Measurements from ENCODE around the gene SKIC2. TPM values are rescaled to one million over a fixed set of nuclear protein-coding genes. Genes with fewer than 3 reads are reported as not detected.

Gene SKIC2
- 16.7 to 25.7 TPM (median 25.0 TPM) in 5 replicates for total RNA-seq (2022; extraction: Qiagen RNA extraction; ENCODE audit: low read depth)

GRCh38 chr6:31958741-31959739, at the start of gene SKIC2, which contains the start of gene NELFE:
SKIC2 (plus strand) TSS chr6:31959175; CDS start chr6:31959193, 18 bp downstream.
NELFE (minus strand) TSS chr6:31958971; CDS start chr6:31958446, 525 bp downstream.

GRCh38 chr6:31927242-31927862, 31.6 kb upstream of the SKIC2 start, which contains the start of gene C2:
C2 (plus strand) TSS chr6:31927717; CDS start chr6:31927753, 36 bp downstream.

GRCh38 chr6:31945507-31946369, 13.2 kb upstream of the SKIC2 start, which contains the start of gene CFB:
CFB (plus strand) TSS chr6:31946095; CDS start chr6:31946222, 127 bp downstream.

GRCh38 chr6:31971993-31972708, 13.2 kb downstream of the SKIC2 start, which contains the start of gene DXO:
DXO (minus strand) TSS chr6:31972138; CDS start chr6:31971675, 463 bp downstream.

GRCh38 chr6:31981744-31982143, 22.8 kb downstream of the SKIC2 start, which contains the start of gene C4A:
C4A (plus strand) TSS chr6:31982057; CDS start chr6:31982108, 51 bp downstream.

GRCh38 chr6:32014547-32014946, 55.6 kb downstream of the SKIC2 start, which contains the start of gene C4B:
C4B (plus strand) TSS chr6:32014795; CDS start chr6:32014846, 51 bp downstream.

Other genes starting within 250 kb of the SKIC2 start
- not detected in 5 replicates for gene LY6G6D, start 243.8 kb upstream of the SKIC2 start, total RNA-seq (2022; extraction: Qiagen RNA extraction; ENCODE audit: low read depth)
- gene LY6G6C, start 237.4 kb upstream of the SKIC2 start, total RNA-seq (2022; extraction: Qiagen RNA extraction; ENCODE audit: low read depth) = 0.14 TPM in 1 of 5 replicates, not detected in the others
- gene MPIG6B, start 235.8 kb upstream of the SKIC2 start, total RNA-seq (2022; extraction: Qiagen RNA extraction; ENCODE audit: low read depth) = not detected in 5 replicates
- 26.8 to 31.8 TPM (median 27.9 TPM) in 5 replicates for gene DDAH2, start 229.9 kb upstream of the SKIC2 start, total RNA-seq (2022; extraction: Qiagen RNA extraction; ENCODE audit: low read depth)
- 486 to 498 TPM (median 493 TPM) in 5 replicates for gene CLIC1, start 222.6 kb upstream of the SKIC2 start, total RNA-seq (2022; extraction: Qiagen RNA extraction; ENCODE audit: low read depth)
- 10.5 to 13.8 TPM (median 12.5 TPM) in 5 replicates for gene MSH5, start 219.2 kb upstream of the SKIC2 start, total RNA-seq (2022; extraction: Qiagen RNA extraction; ENCODE audit: low read depth)
- gene SAPCD1, start 196.5 kb upstream of the SKIC2 start, total RNA-seq (2022; extraction: Qiagen RNA extraction; ENCODE audit: low read depth) = 1.6 to 3.9 TPM (median 3.7 TPM) in 5 replicates
- 1.2 to 2.0 TPM (median 1.5 TPM) in 5 replicates for gene VWA7, start 181.8 kb upstream of the SKIC2 start, total RNA-seq (2022; extraction: Qiagen RNA extraction; ENCODE audit: low read depth)
- gene VARS1, start 163.4 kb upstream of the SKIC2 start, total RNA-seq (2022; extraction: Qiagen RNA extraction; ENCODE audit: low read depth) = 47.4 to 59.1 TPM (median 53.3 TPM) in 5 replicates
- 52.2 to 66.7 TPM (median 61.9 TPM) in 5 replicates for gene LSM2, start 152.2 kb upstream of the SKIC2 start, total RNA-seq (2022; extraction: Qiagen RNA extraction; ENCODE audit: low read depth)
- 0.82 to 1.5 TPM (median 1.3 TPM) in 5 replicates for gene HSPA1L, start 143.9 kb upstream of the SKIC2 start, total RNA-seq (2022; extraction: Qiagen RNA extraction; ENCODE audit: low read depth)
- gene HSPA1A, start 143.6 kb upstream of the SKIC2 start, total RNA-seq (2022; extraction: Qiagen RNA extraction; ENCODE audit: low read depth) = 148 to 264 TPM (median 205 TPM) in 5 replicates
- 116 to 191 TPM (median 162 TPM) in 5 replicates for gene HSPA1B, start 131.4 kb upstream of the SKIC2 start, total RNA-seq (2022; extraction: Qiagen RNA extraction; ENCODE audit: low read depth)
- 24.9 to 34.9 TPM (median 25.5 TPM) in 5 replicates for gene NEU1, start 96.4 kb upstream of the SKIC2 start, total RNA-seq (2022; extraction: Qiagen RNA extraction; ENCODE audit: low read depth)
- 0.05 to 0.21 TPM in 2 of 5 replicates, not detected in the others for gene SLC44A4, start 80.2 kb upstream of the SKIC2 start, total RNA-seq (2022; extraction: Qiagen RNA extraction; ENCODE audit: low read depth)
- 23.1 to 27.6 TPM (median 27.1 TPM) in 5 replicates for gene EHMT2, start 61.5 kb upstream of the SKIC2 start, total RNA-seq (2022; extraction: Qiagen RNA extraction; ENCODE audit: low read depth)
- 3.1 to 4.0 TPM (median 3.5 TPM) in 5 replicates for gene ZBTB12, start 57.1 kb upstream of the SKIC2 start, total RNA-seq (2022; extraction: Qiagen RNA extraction; ENCODE audit: low read depth)
- 0.07 to 0.43 TPM (median 0.23 TPM) in 5 replicates for gene C2, start 31.5 kb upstream of the SKIC2 start, total RNA-seq (2022; extraction: Qiagen RNA extraction; ENCODE audit: low read depth)
- gene CFB, start 13.1 kb upstream of the SKIC2 start, total RNA-seq (2022; extraction: Qiagen RNA extraction; ENCODE audit: low read depth) = 1.6 to 3.3 TPM (median 2.4 TPM) in 5 replicates
- 73.9 to 80.8 TPM (median 79.3 TPM) in 5 replicates for gene NELFE, start 204 bp upstream of the SKIC2 start, total RNA-seq (2022; extraction: Qiagen RNA extraction; ENCODE audit: low read depth)
- 10.4 to 12.0 TPM (median 11.0 TPM) in 5 replicates for gene DXO, start 13.0 kb downstream of the SKIC2 start, total RNA-seq (2022; extraction: Qiagen RNA extraction; ENCODE audit: low read depth)
- gene C4A, start 22.9 kb downstream of the SKIC2 start, total RNA-seq (2022; extraction: Qiagen RNA extraction; ENCODE audit: low read depth) = 0.87 to 1.7 TPM (median 0.93 TPM) in 5 replicates
- 0.53 to 1.4 TPM (median 1.1 TPM) in 5 replicates for gene C4B, start 55.6 kb downstream of the SKIC2 start, total RNA-seq (2022; extraction: Qiagen RNA extraction; ENCODE audit: low read depth)
- gene CYP21A2, start 79.2 kb downstream of the SKIC2 start, total RNA-seq (2022; extraction: Qiagen RNA extraction; ENCODE audit: low read depth) = 0.08 TPM in 1 of 5 replicates, not detected in the others
- 0.42 to 1.3 TPM (median 0.65 TPM) in 5 replicates for gene TNXB, start 150.2 kb downstream of the SKIC2 start, total RNA-seq (2022; extraction: Qiagen RNA extraction; ENCODE audit: low read depth)
- 25.5 to 33.4 TPM (median 33.2 TPM) in 5 replicates for gene ATF6B, start 169.1 kb downstream of the SKIC2 start, total RNA-seq (2022; extraction: Qiagen RNA extraction; ENCODE audit: low read depth)
- 6.4 to 7.8 TPM (median 7.4 TPM) in 5 replicates for gene FKBPL, start 171.1 kb downstream of the SKIC2 start, total RNA-seq (2022; extraction: Qiagen RNA extraction; ENCODE audit: low read depth)
- gene PRRT1, start 192.8 kb downstream of the SKIC2 start, total RNA-seq (2022; extraction: Qiagen RNA extraction; ENCODE audit: low read depth) = 0.41 to 0.74 TPM (median 0.62 TPM) in 5 replicates
- gene PPT2, start 195.0 kb downstream of the SKIC2 start, total RNA-seq (2022; extraction: Qiagen RNA extraction; ENCODE audit: low read depth) = 7.8 to 10.0 TPM (median 9.0 TPM) in 5 replicates
- 0.94 to 1.8 TPM (median 1.5 TPM) in 5 replicates for gene EGFL8, start 205.4 kb downstream of the SKIC2 start, total RNA-seq (2022; extraction: Qiagen RNA extraction; ENCODE audit: low read depth)
- 29.2 to 39.1 TPM (median 37.9 TPM) in 5 replicates for gene AGPAT1, start 216.9 kb downstream of the SKIC2 start, total RNA-seq (2022; extraction: Qiagen RNA extraction; ENCODE audit: low read depth)
- 32.6 to 46.6 TPM (median 46.1 TPM) in 5 replicates for gene RNF5, start 219.2 kb downstream of the SKIC2 start, total RNA-seq (2022; extraction: Qiagen RNA extraction; ENCODE audit: low read depth)
- 1.3 to 2.3 TPM (median 2.0 TPM) in 5 replicates for gene AGER, start 225.1 kb downstream of the SKIC2 start, total RNA-seq (2022; extraction: Qiagen RNA extraction; ENCODE audit: low read depth)
- 10.9 to 18.1 TPM (median 17.2 TPM) in 5 replicates for gene PBX2, start 231.0 kb downstream of the SKIC2 start, total RNA-seq (2022; extraction: Qiagen RNA extraction; ENCODE audit: low read depth)
- gene GPSM3, start 233.5 kb downstream of the SKIC2 start, total RNA-seq (2022; extraction: Qiagen RNA extraction; ENCODE audit: low read depth) = 0.22 to 0.49 TPM (median 0.43 TPM) in 5 replicates